ENCODE results near the gene SCAND1.
"Not testable (repeated sequence)": the region's sequence is repeated elsewhere in the genome, so short reads cannot be mapped to it uniquely, and the experiment has no call there.

The SCAND1 gene

DNA sequence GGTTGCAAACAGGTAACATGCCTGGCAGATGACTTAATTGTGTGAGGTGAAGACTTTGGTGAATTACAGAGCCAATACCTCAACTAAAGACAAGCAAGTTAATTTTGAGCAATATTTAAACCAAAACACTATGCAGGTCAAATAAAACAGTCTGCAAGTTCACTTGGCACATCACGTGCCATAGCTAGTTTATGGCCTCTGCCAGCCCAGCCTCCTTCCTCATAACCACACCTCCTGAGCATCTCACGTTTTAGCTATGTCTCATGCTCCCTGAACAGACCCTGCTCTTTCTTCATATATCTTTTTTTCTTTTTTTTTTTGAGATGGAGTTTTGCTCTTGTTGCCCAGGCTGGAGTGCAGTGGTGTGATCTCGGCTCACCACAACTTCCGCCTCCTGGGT lies 9.6 kb upstream of the SCAND1 start:
- DNase-seq (ENCODE audit: low read depth in 1 of 2, low spot score in 1 of 2) = no peak

DNA sequence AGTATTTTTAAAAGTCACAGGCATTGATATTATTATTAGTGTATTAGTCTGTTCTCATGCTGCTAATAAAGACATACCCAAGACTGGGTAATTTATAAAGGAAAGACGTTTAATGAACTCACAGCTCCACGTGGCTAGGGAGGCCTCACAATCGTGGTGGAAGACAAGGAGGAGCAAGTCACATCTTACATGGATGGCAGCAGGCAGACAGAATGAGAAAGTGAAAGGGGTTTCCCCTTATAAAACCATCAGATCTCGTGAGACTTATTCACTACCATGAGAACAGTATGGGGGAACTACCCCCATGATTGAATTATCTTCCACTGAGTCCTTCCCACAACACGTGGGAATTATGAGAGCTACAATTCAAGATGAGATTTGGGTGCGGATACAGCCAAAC lies 5.0 kb upstream of the SCAND1 start:
- not testable (repeated sequence) for H3K27ac ChIP-seq (replicated peaks); DNase-seq (ENCODE audit: low read depth in 1 of 2, low spot score in 1 of 2); H3K4me3 ChIP-seq (replicated peaks; ENCODE audit: insufficient read depth, low read length); H3K27me3 ChIP-seq (ENCODE audit: insufficient read depth, poor library complexity, severe bottlenecking)

More for the DNA sequence above, 9.6 kb upstream of the SCAND1 start:
- no peak overlapping the region for H3K4me3 ChIP-seq (replicated peaks; ENCODE audit: insufficient read depth, low read length)
- TF ChIP-seq POLR2AphosphoS5 (IDR thresholded peaks at IDR 0.05; ENCODE audit: low read depth) (no peak), GABPA (IDR thresholded peaks at IDR 0.05; ENCODE audit: low read depth) (no peak), SPI1 (IDR thresholded peaks at IDR 0.05; ENCODE audit: borderline replicate concordance, low read depth) (no peak)
- TF ChIP-seq, protein P1, sequence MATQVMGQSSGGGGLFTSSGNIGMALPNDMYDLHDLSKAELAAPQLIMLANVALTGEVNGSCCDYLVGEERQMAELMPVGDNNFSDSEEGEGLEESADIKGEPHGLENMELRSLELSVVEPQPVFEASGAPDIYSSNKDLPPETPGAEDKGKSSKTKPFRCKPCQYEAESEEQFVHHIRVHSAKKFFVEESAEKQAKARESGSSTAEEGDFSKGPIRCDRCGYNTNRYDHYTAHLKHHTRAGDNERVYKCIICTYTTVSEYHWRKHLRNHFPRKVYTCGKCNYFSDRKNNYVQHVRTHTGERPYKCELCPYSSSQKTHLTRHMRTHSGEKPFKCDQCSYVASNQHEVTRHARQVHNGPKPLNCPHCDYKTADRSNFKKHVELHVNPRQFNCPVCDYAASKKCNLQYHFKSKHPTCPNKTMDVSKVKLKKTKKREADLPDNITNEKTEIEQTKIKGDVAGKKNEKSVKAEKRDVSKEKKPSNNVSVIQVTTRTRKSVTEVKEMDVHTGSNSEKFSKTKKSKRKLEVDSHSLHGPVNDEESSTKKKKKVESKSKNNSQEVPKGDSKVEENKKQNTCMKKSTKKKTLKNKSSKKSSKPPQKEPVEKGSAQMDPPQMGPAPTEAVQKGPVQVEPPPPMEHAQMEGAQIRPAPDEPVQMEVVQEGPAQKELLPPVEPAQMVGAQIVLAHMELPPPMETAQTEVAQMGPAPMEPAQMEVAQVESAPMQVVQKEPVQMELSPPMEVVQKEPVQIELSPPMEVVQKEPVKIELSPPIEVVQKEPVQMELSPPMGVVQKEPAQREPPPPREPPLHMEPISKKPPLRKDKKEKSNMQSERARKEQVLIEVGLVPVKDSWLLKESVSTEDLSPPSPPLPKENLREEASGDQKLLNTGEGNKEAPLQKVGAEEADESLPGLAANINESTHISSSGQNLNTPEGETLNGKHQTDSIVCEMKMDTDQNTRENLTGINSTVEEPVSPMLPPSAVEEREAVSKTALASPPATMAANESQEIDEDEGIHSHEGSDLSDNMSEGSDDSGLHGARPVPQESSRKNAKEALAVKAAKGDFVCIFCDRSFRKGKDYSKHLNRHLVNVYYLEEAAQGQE (IDR thresholded peaks at IDR 0.05; ENCODE audit: insufficient replicate concordance, low read depth) = no peak
- TF ChIP-seq, protein P2, sequence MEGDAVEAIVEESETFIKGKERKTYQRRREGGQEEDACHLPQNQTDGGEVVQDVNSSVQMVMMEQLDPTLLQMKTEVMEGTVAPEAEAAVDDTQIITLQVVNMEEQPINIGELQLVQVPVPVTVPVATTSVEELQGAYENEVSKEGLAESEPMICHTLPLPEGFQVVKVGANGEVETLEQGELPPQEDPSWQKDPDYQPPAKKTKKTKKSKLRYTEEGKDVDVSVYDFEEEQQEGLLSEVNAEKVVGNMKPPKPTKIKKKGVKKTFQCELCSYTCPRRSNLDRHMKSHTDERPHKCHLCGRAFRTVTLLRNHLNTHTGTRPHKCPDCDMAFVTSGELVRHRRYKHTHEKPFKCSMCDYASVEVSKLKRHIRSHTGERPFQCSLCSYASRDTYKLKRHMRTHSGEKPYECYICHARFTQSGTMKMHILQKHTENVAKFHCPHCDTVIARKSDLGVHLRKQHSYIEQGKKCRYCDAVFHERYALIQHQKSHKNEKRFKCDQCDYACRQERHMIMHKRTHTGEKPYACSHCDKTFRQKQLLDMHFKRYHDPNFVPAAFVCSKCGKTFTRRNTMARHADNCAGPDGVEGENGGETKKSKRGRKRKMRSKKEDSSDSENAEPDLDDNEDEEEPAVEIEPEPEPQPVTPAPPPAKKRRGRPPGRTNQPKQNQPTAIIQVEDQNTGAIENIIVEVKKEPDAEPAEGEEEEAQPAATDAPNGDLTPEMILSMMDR (IDR thresholded peaks at IDR 0.05; ENCODE audit: insufficient read depth, low read length) = no peak
- H3K27me3 ChIP-seq (ENCODE audit: insufficient read depth, poor library complexity, severe bottlenecking) = no peaks in the 10 kb centered on the region
- H3K27ac ChIP-seq (replicated peaks) = no peak overlapping the region

DNA sequence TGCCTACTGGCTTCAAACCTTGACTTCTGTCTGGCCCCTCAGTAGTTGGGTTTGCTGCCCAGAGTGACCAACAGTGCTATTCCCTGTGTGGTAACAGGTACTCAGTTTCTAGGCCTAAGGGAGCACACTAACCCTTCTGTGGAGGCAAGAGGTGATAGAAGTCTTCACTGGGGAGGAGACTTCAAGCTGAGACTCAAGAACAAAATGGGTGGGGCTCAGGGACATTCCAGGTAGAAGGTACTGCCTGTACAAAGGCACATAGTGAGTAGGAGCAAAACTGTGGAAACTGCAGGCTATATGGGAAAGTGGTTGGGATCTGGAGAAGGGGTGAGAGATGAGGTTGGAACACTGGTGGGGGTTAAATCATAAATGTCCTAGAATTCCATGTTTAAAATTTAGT lies 2.3 kb upstream of the SCAND1 start:
- no peak overlapping the region for H3K27ac ChIP-seq (replicated peaks)
- no peak overlapping the region for H3K4me3 ChIP-seq (replicated peaks; ENCODE audit: insufficient read depth, low read length)
- no peaks in the 10 kb centered on the region for H3K27me3 ChIP-seq (ENCODE audit: insufficient read depth, poor library complexity, severe bottlenecking)
- DNase-seq (ENCODE audit: low read depth in 1 of 2, low spot score in 1 of 2) = no peak
- no peak for TF ChIP-seq GABPA (IDR thresholded peaks at IDR 0.05; ENCODE audit: low read depth)
- TF ChIP-seq, protein P2 (IDR thresholded peaks at IDR 0.05; ENCODE audit: insufficient read depth, low read length) = no peak
- TF ChIP-seq SPI1 (IDR thresholded peaks at IDR 0.05; ENCODE audit: borderline replicate concordance, low read depth) = no peak
- TF ChIP-seq, protein P1 (IDR thresholded peaks at IDR 0.05; ENCODE audit: insufficient replicate concordance, low read depth) = no peak
- no peak for TF ChIP-seq POLR2AphosphoS5 (IDR thresholded peaks at IDR 0.05; ENCODE audit: low read depth)

DNA sequence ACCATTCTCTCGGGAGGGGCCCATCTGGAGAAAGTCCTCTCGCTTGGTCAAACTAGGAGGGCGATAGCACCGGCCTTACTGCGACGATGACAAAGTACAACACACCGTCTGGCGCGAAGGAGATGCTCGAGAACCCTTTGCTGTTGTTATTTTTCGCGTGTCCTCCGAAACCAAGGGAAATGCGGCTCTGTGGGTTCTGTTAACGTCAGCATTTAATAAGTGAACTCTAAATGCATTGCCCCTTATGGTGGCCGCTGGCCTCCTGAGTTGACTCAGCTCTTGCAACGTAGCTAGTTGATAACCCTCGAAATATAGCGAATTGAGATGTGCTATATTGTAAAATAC lies 577 bp upstream of the SCAND1 start:
- H3K27ac ChIP-seq (replicated peaks) = peak overlapping the region; percentile 98
- peak overlapping the region; percentile 91 for H3K4me3 ChIP-seq (replicated peaks; ENCODE audit: insufficient read depth, low read length)
- TF ChIP-seq POLR2AphosphoS5 (IDR thresholded peaks at IDR 0.05; ENCODE audit: low read depth) (no peak), SPI1 (IDR thresholded peaks at IDR 0.05; ENCODE audit: borderline replicate concordance, low read depth) (no peak), GABPA (IDR thresholded peaks at IDR 0.05; ENCODE audit: low read depth) (no peak)
- TF ChIP-seq, protein P1 (IDR thresholded peaks at IDR 0.05; ENCODE audit: insufficient replicate concordance, low read depth) = no peak
- TF ChIP-seq, protein P2 (IDR thresholded peaks at IDR 0.05; ENCODE audit: insufficient read depth, low read length) = no peak
- no peaks in the 10 kb centered on the region for H3K27me3 ChIP-seq (ENCODE audit: insufficient read depth, poor library complexity, severe bottlenecking)
- no peak for DNase-seq (ENCODE audit: low read depth in 1 of 2, low spot score in 1 of 2)
